ENCODE measurements around the gene LSR. TPM values are rescaled to one million over a fixed set of nuclear protein-coding genes. Genes with fewer than 3 reads are reported as not detected.

The LSR gene
- total RNA-seq (2014; rRNA removed; shearing (Covaris generic)), result 0.10 and 0.63 TPM in 2 replicates
- polyA plus RNA-seq (2014; cell fraction: nucleus; rRNA removed), result 1.1 TPM in 1 of 2 replicates, not detected in the other

- no peak for DNase-seq (ENCODE audit: extremely low read depth, low read depth)
Measured at GRCh38 chr19:35248310-35249145, at the start of gene LSR. Gene LSR, plus strand, starts transcription at chr19:35249002. Its CDS starts 21 bp downstream, at chr19:35249023.

GRCh38 chr19:35199481-35199880 lies 49.3 kb upstream of the LSR start:
- no peak for DNase-seq (ENCODE audit: extremely low read depth, low read depth)

- DNase-seq (ENCODE audit: extremely low read depth, low read depth), result no peak
Measured at GRCh38 chr19:35202722-35203688, 45.8 kb upstream of the LSR start.

GRCh38 chr19:35204799-35205732 lies 43.7 kb upstream of the LSR start:
- DNase-seq (ENCODE audit: extremely low read depth, low read depth), result no peak

GRCh38 chr19:35205733-35206323 lies 43.0 kb upstream of the LSR start:
- DNase-seq (ENCODE audit: extremely low read depth, low read depth), result no peak

- no peak for DNase-seq (ENCODE audit: extremely low read depth, low read depth)
Measured at GRCh38 chr19:35206379-35206778, 42.4 kb upstream of the LSR start.

GRCh38 chr19:35206855-35207254 lies 41.9 kb upstream of the LSR start:
- no peak for DNase-seq (ENCODE audit: extremely low read depth, low read depth)

- DNase-seq (ENCODE audit: extremely low read depth, low read depth), result no peak
Measured at GRCh38 chr19:35207391-35207871, 41.4 kb upstream of the LSR start.

- DNase-seq (ENCODE audit: extremely low read depth, low read depth), result no peak
Measured at GRCh38 chr19:35208121-35208520, 40.7 kb upstream of the LSR start.

GRCh38 chr19:35209646-35210045 lies 39.2 kb upstream of the LSR start:
- no peak for DNase-seq (ENCODE audit: extremely low read depth, low read depth)

GRCh38 chr19:35211545-35212230 lies 37.1 kb upstream of the LSR start:
- DNase-seq (ENCODE audit: extremely low read depth, low read depth), result no peak

- no peak for DNase-seq (ENCODE audit: extremely low read depth, low read depth)
Measured at GRCh38 chr19:35212241-35212640, 36.6 kb upstream of the LSR start.

- DNase-seq (ENCODE audit: extremely low read depth, low read depth), result peak; percentile 48
Measured at GRCh38 chr19:35213663-35214632, 34.9 kb upstream of the LSR start.

- DNase-seq (ENCODE audit: extremely low read depth, low read depth), result no peak
Measured at GRCh38 chr19:35214766-35215422, 33.9 kb upstream of the LSR start.

- no peak for DNase-seq (ENCODE audit: extremely low read depth, low read depth)
Measured at GRCh38 chr19:35216016-35216832, 32.6 kb upstream of the LSR start.

- no peak for DNase-seq (ENCODE audit: extremely low read depth, low read depth)
Measured at GRCh38 chr19:35216833-35217648, 31.8 kb upstream of the LSR start.

All from NCI-H460 (cell line).